Measurements from ENCODE around the gene FRMD3.

FRMD3 gene

DNA sequence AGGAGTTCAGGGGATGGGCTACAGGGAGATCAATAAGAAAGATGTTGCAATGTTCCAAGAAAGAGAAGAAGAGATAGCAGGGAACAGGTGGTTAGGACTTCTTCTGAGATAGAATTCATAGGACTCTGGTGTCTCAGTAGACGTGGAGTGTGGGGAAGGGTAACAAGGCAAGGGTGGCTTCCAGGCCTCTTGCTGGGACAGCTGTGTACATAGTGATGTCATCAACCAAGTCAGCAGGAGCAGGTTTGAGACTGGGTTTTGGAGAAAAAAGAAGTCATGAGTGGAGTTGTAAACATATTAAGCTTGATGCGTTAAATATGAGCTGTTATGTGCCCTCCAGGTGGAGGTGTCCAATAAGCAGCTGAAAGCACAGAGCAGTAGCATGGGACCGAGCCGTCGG is 263.4 kb downstream of the FRMD3 start:
- no peak for TF ChIP-seq MAX (IDR thresholded peaks at IDR 0.05; ENCODE audit: low read depth, low read length)
- no peak for TF ChIP-seq POLR2A (IDR thresholded peaks at IDR 0.05; ENCODE audit: extremely low read depth, insufficient read length)
- TF ChIP-seq, protein P1, sequence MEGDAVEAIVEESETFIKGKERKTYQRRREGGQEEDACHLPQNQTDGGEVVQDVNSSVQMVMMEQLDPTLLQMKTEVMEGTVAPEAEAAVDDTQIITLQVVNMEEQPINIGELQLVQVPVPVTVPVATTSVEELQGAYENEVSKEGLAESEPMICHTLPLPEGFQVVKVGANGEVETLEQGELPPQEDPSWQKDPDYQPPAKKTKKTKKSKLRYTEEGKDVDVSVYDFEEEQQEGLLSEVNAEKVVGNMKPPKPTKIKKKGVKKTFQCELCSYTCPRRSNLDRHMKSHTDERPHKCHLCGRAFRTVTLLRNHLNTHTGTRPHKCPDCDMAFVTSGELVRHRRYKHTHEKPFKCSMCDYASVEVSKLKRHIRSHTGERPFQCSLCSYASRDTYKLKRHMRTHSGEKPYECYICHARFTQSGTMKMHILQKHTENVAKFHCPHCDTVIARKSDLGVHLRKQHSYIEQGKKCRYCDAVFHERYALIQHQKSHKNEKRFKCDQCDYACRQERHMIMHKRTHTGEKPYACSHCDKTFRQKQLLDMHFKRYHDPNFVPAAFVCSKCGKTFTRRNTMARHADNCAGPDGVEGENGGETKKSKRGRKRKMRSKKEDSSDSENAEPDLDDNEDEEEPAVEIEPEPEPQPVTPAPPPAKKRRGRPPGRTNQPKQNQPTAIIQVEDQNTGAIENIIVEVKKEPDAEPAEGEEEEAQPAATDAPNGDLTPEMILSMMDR (IDR thresholded peaks at IDR 0.05; ENCODE audit: low read depth, low read length), result no peak
- no peak for TF ChIP-seq MYC (IDR thresholded peaks at IDR 0.05; ENCODE audit: low read depth, low read length)
- no peak for DNase-seq (ENCODE audit: low read depth)
- H3K4me3 ChIP-seq (ENCODE audit: low read depth, low read length), result no peak overlapping the region

DNA sequence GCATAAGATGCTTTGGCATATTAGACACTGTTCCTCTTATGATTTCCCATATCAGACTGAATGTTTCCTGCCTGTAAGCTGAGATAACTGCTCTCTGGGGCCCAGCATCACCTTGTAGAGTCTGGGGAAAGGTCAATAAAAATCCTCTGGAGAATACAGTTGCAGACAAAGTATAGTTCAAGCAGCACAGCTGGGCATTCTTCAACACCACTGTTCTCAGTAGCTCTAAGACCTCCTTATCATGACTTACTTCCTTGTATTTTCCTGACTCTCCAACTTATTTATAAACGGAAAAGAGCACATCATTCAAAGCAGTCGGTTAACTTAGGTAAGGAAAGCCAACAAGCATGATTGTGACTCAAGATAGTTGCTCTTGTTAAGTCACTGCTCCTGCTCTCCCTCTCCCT is 266.5 kb downstream of the FRMD3 start:
- no peak for DNase-seq (ENCODE audit: low read depth)
- no peak overlapping the region for H3K4me3 ChIP-seq (ENCODE audit: low read depth, low read length)
- TF ChIP-seq, protein P1 (IDR thresholded peaks at IDR 0.05; ENCODE audit: low read depth, low read length), result no peak
- TF ChIP-seq POLR2A (IDR thresholded peaks at IDR 0.05; ENCODE audit: extremely low read depth, insufficient read length), result no peak
- TF ChIP-seq MAX (IDR thresholded peaks at IDR 0.05; ENCODE audit: low read depth, low read length), result no peak
- TF ChIP-seq MYC (IDR thresholded peaks at IDR 0.05; ENCODE audit: low read depth, low read length), result no peak

- TF ChIP-seq POLR2A (IDR thresholded peaks at IDR 0.05; ENCODE audit: extremely low read depth, insufficient read length) (no peak), MYC (IDR thresholded peaks at IDR 0.05; ENCODE audit: low read depth, low read length) (no peak), MAX (IDR thresholded peaks at IDR 0.05; ENCODE audit: low read depth, low read length) (no peak)
- TF ChIP-seq, protein P1 (IDR thresholded peaks at IDR 0.05; ENCODE audit: low read depth, low read length), result no peak
- H3K4me3 ChIP-seq (ENCODE audit: low read depth, low read length), result no peak overlapping the region
- DNase-seq (ENCODE audit: low read depth), result no peak
These were observed 268.1 kb downstream of the FRMD3 start for GRCh38 chr9:83270116-83270515.

- no peak overlapping the region for H3K4me3 ChIP-seq (ENCODE audit: low read depth, low read length)
- TF ChIP-seq MYC (IDR thresholded peaks at IDR 0.05; ENCODE audit: low read depth, low read length), result no peak
- TF ChIP-seq, protein P1 (IDR thresholded peaks at IDR 0.05; ENCODE audit: low read depth, low read length), result no peak
- TF ChIP-seq POLR2A (IDR thresholded peaks at IDR 0.05; ENCODE audit: extremely low read depth, insufficient read length), result no peak
- TF ChIP-seq MAX (IDR thresholded peaks at IDR 0.05; ENCODE audit: low read depth, low read length), result no peak
- no peak for DNase-seq (ENCODE audit: low read depth)
These were observed 270.5 kb downstream of the FRMD3 start for GRCh38 chr9:83267741-83268140.

- no peak for DNase-seq (ENCODE audit: low read depth)
- TF ChIP-seq MAX (IDR thresholded peaks at IDR 0.05; ENCODE audit: low read depth, low read length) (no peak), POLR2A (IDR thresholded peaks at IDR 0.05; ENCODE audit: extremely low read depth, insufficient read length) (no peak), MYC (IDR thresholded peaks at IDR 0.05; ENCODE audit: low read depth, low read length) (no peak)
- TF ChIP-seq, protein P1 (IDR thresholded peaks at IDR 0.05; ENCODE audit: low read depth, low read length), result no peak
- no peak overlapping the region for H3K4me3 ChIP-seq (ENCODE audit: low read depth, low read length)
These were observed 271.3 kb downstream of the FRMD3 start for GRCh38 chr9:83266666-83267496.

All from NB4 (cell line).